ENCODE results near the gene NANOS2.
A peak's percentile ranks its signal among the peaks of the same experiment; 100 is the strongest.

Gene NANOS2

DNA sequence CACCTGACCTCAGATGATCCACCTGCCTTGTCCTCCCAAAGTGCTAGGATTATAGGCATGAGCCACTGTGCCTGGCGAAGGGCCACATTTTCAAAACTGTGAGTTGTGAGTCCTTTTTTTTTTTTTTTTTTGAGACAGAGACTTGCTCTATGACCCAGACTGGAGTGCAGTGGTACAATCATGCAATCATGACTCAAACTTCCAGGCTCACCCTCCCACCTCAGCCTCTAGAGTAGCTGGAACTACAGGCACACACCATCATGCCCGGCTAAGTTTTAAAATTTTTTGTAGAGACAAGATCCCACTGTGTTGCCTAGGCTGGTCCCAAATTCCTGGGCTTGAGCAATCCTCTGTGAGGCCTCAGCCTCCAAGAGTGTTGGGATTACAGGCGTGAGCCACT lies 8.4 kb downstream of the NANOS2 start:
- Histone ChIP-seq H3K4me1 (ENCODE audit: control insufficient read depth in 1 of 2, insufficient read depth in 2 of 2, low read length in 2 of 2) (peaks cover 5 to 10% of the 10 kb centered on the region in 2 donors), H3K27me3 (ENCODE audit: control insufficient read depth in 1 of 2, insufficient read depth in 2 of 2, low read length in 2 of 2) (no peaks in the 10 kb centered on the region), H3K4me3 (ENCODE audit: low read depth in 1 of 2, low read length in 2 of 2) (no peak overlapping the region), H3K36me3 (ENCODE audit: control insufficient read depth in 1 of 2, insufficient read depth in 2 of 2, low read length in 2 of 2) (no peaks in the 10 kb centered on the region), H3K9ac (ENCODE audit: low read depth in 1 of 2, low read length in 2 of 2) (no peak overlapping the region), H3K9me3 (ENCODE audit: control insufficient read depth in 1 of 2, low read length in 2 of 2) (no peaks in the 10 kb centered on the region), H3K27ac (ENCODE audit: low read depth, low read length) (no peak overlapping the region)

DNA sequence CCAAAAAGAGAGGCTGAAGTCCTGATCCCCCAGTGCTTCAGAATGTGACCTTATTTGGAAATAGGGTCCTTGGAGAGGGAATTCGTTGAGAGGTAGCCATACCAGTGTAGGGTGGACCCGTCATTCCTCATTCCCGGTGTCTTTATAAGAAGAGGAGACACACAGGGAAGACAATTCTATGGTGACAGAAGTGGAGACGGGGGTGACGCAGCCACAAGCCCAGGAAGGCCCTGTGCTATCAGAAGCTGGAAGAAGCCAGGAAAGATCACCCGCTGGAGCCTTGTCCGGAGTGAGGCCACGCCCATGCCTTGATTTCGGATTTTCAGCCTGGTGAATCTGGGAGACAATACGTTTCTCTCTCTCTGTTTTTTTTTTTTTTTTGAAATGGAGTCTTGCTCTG lies 9.6 kb downstream of the NANOS2 start:
- Histone ChIP-seq H3K27ac (ENCODE audit: low read depth, low read length) (no peak overlapping the region), H3K9me3 (ENCODE audit: control insufficient read depth in 1 of 2, low read length in 2 of 2) (no peaks in the 10 kb centered on the region), H3K4me3 (ENCODE audit: low read depth in 1 of 2, low read length in 2 of 2) (no peak overlapping the region), H3K4me1 (ENCODE audit: control insufficient read depth in 1 of 2, insufficient read depth in 2 of 2, low read length in 2 of 2) (peaks cover 12 to 19% of the 10 kb centered on the region in 2 donors), H3K9ac (ENCODE audit: low read depth in 1 of 2, low read length in 2 of 2) (no peak overlapping the region), H3K36me3 (ENCODE audit: control insufficient read depth in 1 of 2, insufficient read depth in 2 of 2, low read length in 2 of 2) (no peaks in the 10 kb centered on the region), H3K27me3 (ENCODE audit: control insufficient read depth in 1 of 2, insufficient read depth in 2 of 2, low read length in 2 of 2) (no peaks in the 10 kb centered on the region)

- Histone ChIP-seq H3K27me3 (ENCODE audit: control insufficient read depth in 1 of 2, insufficient read depth in 2 of 2, low read length in 2 of 2) (no peaks in the 10 kb centered on the region), H3K27ac (ENCODE audit: low read depth, low read length) (no peak overlapping the region), H3K9me3 (ENCODE audit: control insufficient read depth in 1 of 2, low read length in 2 of 2) (no peaks in the 10 kb centered on the region), H3K4me1 (ENCODE audit: control insufficient read depth in 1 of 2, insufficient read depth in 2 of 2, low read length in 2 of 2) (peaks cover 12 to 19% of the 10 kb centered on the region in 2 donors), H3K36me3 (ENCODE audit: control insufficient read depth in 1 of 2, insufficient read depth in 2 of 2, low read length in 2 of 2) (peaks cover 6 to 10% of the 10 kb centered on the region in 2 donors), H3K9ac (ENCODE audit: low read depth in 1 of 2, low read length in 2 of 2) (peak overlapping the region; percentile 62 to 91), H3K4me3 (ENCODE audit: low read depth in 1 of 2, low read length in 2 of 2) (peak overlapping the region; percentile 92 to 95)
Observed at GRCh38 chr19:45902651-45903625, 11.6 kb downstream of the NANOS2 start.

DNA sequence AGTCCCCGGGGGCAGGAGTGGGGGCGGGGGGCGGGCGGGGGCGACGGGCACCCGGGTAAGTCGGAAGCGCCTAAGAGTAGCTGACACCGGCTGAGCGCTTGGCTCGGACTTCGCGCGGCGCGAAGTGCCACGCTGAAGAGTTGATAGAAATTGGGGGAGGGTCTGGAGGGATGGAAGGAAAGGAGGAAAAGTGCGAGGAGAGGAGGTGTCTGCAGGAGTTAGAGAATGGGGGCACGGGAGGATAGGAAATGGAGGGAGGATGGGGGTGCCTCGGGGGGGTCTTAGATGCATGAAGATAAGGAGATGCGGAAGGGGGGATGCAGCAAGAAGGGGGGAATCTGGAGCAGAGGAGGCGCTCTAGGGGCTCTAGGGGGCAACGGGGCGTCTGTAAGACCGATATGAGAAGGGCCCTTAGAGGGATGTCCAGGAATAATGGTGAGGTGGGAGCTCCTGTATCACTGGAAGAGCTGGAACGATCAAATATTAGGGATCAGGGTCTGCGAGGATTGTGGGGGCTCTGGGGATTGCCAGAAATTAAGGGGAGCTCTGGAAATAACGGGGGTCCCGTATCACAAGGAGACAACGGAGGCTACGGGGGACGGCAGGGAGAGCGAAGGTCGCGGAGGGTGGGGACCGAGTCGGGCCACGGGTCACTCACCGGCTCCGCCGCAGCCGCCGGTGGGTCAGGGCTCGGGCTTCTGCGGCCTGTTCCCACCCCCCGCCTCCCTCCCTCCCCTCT lies 12.5 kb downstream of the NANOS2 start, which contains the start of gene MYPOP:
Gene MYPOP (minus strand): TSS at position 702 of the 739 bp plus-strand sequence. CDS start 840 bp downstream, outside the sequence.
- H3K27ac ChIP-seq (ENCODE audit: low read depth, low read length): no peak within 1 kb of the TSS
- H3K9ac ChIP-seq (ENCODE audit: low read depth in 1 of 2, low read length in 2 of 2): peak within 1 kb of the TSS; percentile 71 to 91

GRCh38 chr19:45901432-45901911 lies 13.1 kb downstream of the NANOS2 start:
- no peak overlapping the region for H3K27ac ChIP-seq (ENCODE audit: low read depth, low read length)
- H3K9me3 ChIP-seq (ENCODE audit: control insufficient read depth in 1 of 2, low read length in 2 of 2): no peaks in the 10 kb centered on the region
- no peaks in the 10 kb centered on the region for H3K27me3 ChIP-seq (ENCODE audit: control insufficient read depth in 1 of 2, insufficient read depth in 2 of 2, low read length in 2 of 2)
- H3K4me1 ChIP-seq (ENCODE audit: control insufficient read depth in 1 of 2, insufficient read depth in 2 of 2, low read length in 2 of 2): peaks cover 12 to 19% of the 10 kb centered on the region in 2 donors
- H3K4me3 ChIP-seq (ENCODE audit: low read depth in 1 of 2, low read length in 2 of 2): peak overlapping the region; percentile 85 to 88
- no peak overlapping the region for H3K9ac ChIP-seq (ENCODE audit: low read depth in 1 of 2, low read length in 2 of 2)
- peaks cover 6 to 17% of the 10 kb centered on the region in 2 donors for H3K36me3 ChIP-seq (ENCODE audit: control insufficient read depth in 1 of 2, insufficient read depth in 2 of 2, low read length in 2 of 2)

More for the DNA sequence above, 12.5 kb downstream of the NANOS2 start, which contains the start of gene MYPOP:
- H3K27me3 ChIP-seq (ENCODE audit: control insufficient read depth in 1 of 2, insufficient read depth in 2 of 2, low read length in 2 of 2): no peaks in the 10 kb centered on the region
- peaks cover 12 to 19% of the 10 kb centered on the region in 2 donors for H3K4me1 ChIP-seq (ENCODE audit: control insufficient read depth in 1 of 2, insufficient read depth in 2 of 2, low read length in 2 of 2)
- no peaks in the 10 kb centered on the region for H3K9me3 ChIP-seq (ENCODE audit: control insufficient read depth in 1 of 2, low read length in 2 of 2)
- peak within 1 kb of the TSS; percentile 92 to 95 for H3K4me3 ChIP-seq (ENCODE audit: low read depth in 1 of 2, low read length in 2 of 2)
- peaks cover 6 to 15% of the 10 kb centered on the region in 2 donors for H3K36me3 ChIP-seq (ENCODE audit: control insufficient read depth in 1 of 2, insufficient read depth in 2 of 2, low read length in 2 of 2)

DNA sequence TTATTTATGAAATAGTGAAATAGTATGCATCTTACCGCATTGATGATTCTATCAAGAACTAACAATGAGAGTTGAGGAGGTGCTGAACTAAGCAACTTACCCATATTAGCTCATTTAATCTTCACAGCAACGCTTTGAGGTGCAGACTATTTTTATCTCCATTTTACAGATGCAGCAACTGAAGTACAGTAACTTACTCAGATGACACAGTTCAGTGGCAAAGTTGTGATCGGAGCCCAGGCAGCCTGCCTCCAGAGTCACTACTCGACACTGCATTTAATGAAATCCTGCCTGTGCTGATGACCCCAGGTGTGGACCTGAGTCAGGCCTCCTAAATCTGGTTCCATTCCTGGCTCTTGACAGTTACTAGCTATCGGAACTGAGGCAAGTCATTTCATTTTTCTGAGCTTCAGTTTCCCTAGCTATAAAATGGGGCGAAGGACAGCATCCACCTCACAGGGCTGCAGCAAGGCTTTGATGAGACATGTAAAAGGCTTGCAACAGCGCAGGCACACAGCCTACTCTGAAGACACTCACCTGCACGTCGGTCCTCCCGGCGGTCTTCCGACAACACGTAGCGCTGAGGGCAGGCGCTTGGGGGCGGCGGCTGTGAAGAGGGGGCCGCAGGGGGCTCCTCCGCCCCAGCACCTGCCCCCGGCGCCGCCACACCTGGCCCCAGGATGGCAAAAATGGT lies 13.7 kb downstream of the NANOS2 start:
- Histone ChIP-seq H3K9me3 (ENCODE audit: control insufficient read depth in 1 of 2, low read length in 2 of 2) (no peaks in the 10 kb centered on the region), H3K4me1 (ENCODE audit: control insufficient read depth in 1 of 2, insufficient read depth in 2 of 2, low read length in 2 of 2) (peaks cover 12 to 19% of the 10 kb centered on the region in 2 donors), H3K4me3 (ENCODE audit: low read depth in 1 of 2, low read length in 2 of 2) (peak overlapping the region; percentile 85 to 88), H3K27ac (ENCODE audit: low read depth, low read length) (no peak overlapping the region), H3K27me3 (ENCODE audit: control insufficient read depth in 1 of 2, insufficient read depth in 2 of 2, low read length in 2 of 2) (no peaks in the 10 kb centered on the region), H3K36me3 (ENCODE audit: control insufficient read depth in 1 of 2, insufficient read depth in 2 of 2, low read length in 2 of 2) (peaks cover 6 to 17% of the 10 kb centered on the region in 2 donors), H3K9ac (ENCODE audit: low read depth in 1 of 2, low read length in 2 of 2) (no peak overlapping the region)

GRCh38 chr19:45899919-45900589 lies 14.5 kb downstream of the NANOS2 start:
- H3K27ac ChIP-seq (ENCODE audit: low read depth, low read length): no peak overlapping the region
- no peak overlapping the region for H3K9ac ChIP-seq (ENCODE audit: low read depth in 1 of 2, low read length in 2 of 2)
- H3K4me1 ChIP-seq (ENCODE audit: control insufficient read depth in 1 of 2, insufficient read depth in 2 of 2, low read length in 2 of 2): peaks cover 12 to 19% of the 10 kb centered on the region in 2 donors
- peaks cover 6 to 20% of the 10 kb centered on the region in 2 donors for H3K36me3 ChIP-seq (ENCODE audit: control insufficient read depth in 1 of 2, insufficient read depth in 2 of 2, low read length in 2 of 2)
- no peaks in the 10 kb centered on the region for H3K27me3 ChIP-seq (ENCODE audit: control insufficient read depth in 1 of 2, insufficient read depth in 2 of 2, low read length in 2 of 2)
- H3K4me3 ChIP-seq (ENCODE audit: low read depth in 1 of 2, low read length in 2 of 2): no peak overlapping the region
- H3K9me3 ChIP-seq (ENCODE audit: control insufficient read depth in 1 of 2, low read length in 2 of 2): no peaks in the 10 kb centered on the region

DNA sequence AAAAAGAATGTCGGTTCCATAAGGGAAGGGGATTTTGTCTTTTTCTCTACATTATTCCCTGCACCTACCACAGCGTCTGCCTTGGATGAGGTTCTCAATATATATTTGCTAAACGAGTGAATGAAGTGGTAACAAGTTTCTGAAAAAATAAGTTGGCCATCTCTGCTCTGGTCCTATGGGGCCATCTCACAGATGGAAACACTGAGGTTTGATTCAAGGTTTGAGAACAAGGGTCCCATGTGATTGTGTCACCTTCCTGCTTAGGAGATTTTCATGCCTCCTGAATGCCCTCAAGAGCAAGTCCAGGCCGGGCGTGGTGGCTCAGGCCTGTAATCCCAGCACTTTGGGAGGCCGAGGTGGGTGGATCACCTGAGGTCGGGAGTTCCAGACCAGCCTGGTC lies 15.3 kb downstream of the NANOS2 start:
- Histone ChIP-seq H3K4me1 (ENCODE audit: control insufficient read depth in 1 of 2, insufficient read depth in 2 of 2, low read length in 2 of 2) (peaks cover 12 to 19% of the 10 kb centered on the region in 2 donors), H3K27ac (ENCODE audit: low read depth, low read length) (no peak overlapping the region), H3K4me3 (ENCODE audit: low read depth in 1 of 2, low read length in 2 of 2) (no peak overlapping the region), H3K36me3 (ENCODE audit: control insufficient read depth in 1 of 2, insufficient read depth in 2 of 2, low read length in 2 of 2) (peaks cover 6 to 20% of the 10 kb centered on the region in 2 donors), H3K9me3 (ENCODE audit: control insufficient read depth in 1 of 2, low read length in 2 of 2) (no peaks in the 10 kb centered on the region), H3K9ac (ENCODE audit: low read depth in 1 of 2, low read length in 2 of 2) (no peak overlapping the region), H3K27me3 (ENCODE audit: control insufficient read depth in 1 of 2, insufficient read depth in 2 of 2, low read length in 2 of 2) (no peaks in the 10 kb centered on the region)

DNA sequence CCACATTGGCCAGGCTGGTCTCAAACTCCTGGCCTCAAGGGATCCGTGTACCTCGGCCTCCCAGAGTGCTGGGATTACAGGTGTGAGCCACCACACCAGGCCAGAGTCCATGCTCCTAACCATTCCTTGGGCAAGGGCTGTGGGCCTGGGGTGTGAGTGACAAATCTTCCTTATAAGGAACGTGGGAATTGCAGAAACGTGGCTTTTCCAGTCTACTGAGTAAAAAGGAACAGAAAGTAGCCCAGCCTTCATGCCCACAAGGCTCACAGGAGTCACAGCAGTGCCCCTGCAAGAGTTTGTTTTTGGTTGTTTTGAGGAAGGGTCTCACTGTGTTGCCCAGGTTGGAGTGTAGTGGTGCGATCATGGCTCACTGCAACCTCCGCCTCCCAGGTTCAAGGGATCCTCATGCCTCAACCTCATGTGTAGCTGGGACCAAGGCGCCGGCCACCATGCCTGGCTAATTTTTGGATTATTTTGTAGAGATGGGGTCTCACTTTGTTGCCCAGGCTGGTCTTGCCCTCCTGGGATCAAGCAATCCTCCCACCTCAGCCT lies 17.2 kb downstream of the NANOS2 start:
- Histone ChIP-seq H3K4me1 (ENCODE audit: control insufficient read depth in 1 of 2, insufficient read depth in 2 of 2, low read length in 2 of 2) (peaks cover 7 to 12% of the 10 kb centered on the region in 2 donors), H3K9ac (ENCODE audit: low read depth in 1 of 2, low read length in 2 of 2) (no peak overlapping the region), H3K36me3 (ENCODE audit: control insufficient read depth in 1 of 2, insufficient read depth in 2 of 2, low read length in 2 of 2) (peaks cover 6 to 20% of the 10 kb centered on the region in 2 donors), H3K4me3 (ENCODE audit: low read depth in 1 of 2, low read length in 2 of 2) (no peak overlapping the region), H3K27ac (ENCODE audit: low read depth, low read length) (no peak overlapping the region), H3K27me3 (ENCODE audit: control insufficient read depth in 1 of 2, insufficient read depth in 2 of 2, low read length in 2 of 2) (no peaks in the 10 kb centered on the region), H3K9me3 (ENCODE audit: control insufficient read depth in 1 of 2, low read length in 2 of 2) (no peaks in the 10 kb centered on the region)

Data from duodenal mucosa (tissue), 2 donors.